NCI-H82 treated with DMSO at 0.1 percent for 48 hours (cell line): ENCODE results near the gene EHF.
"Not testable (repeated sequence)": the region's sequence is repeated elsewhere in the genome, so short reads cannot be mapped to it uniquely, and the experiment has no call there.

Source experiments
- DNase-seq: peaks from one replicate; lab custom pipeline; 2025; ENCODE audit not compliant: unreplicated experiment; lab: John Stamatoyannopoulos, UW

The EHF gene

DNA sequence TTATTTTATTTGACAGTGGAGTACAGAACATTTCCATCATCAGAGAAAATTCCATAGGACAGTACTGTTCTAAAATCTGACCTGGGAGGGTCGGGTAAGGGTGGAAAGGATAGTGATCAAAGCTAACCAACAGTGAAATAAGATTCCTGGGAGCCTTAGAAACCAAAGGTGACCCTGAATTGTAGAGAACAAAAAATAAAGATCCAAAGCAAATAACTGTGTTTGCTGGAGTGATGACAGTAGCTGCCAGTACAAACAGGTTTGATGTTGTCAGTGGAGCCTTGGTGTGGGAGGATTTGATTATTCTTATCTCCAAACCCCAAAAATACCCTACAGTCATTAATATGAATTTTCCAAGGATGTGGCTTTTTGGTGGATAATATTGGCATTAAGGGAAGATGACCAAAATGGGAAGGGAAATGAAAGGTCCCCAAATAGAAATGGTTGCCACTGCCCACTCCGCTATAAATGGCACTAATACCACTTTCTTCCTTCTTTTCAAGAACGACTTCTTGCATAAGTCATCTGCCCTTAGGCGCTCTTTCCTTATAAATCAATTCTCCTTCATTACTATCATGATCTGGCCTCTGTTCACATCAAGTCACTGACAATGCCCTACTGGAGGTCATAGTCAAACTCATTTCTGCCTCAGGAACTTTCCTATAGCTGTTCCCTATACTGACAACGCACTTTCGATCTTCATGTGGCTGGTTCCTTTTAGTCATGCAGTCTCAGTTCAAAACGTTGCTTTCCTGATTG, 44.4 kb downstream of the EHF start:
- DNase-seq = no peak

GRCh38 chr11:34667810-34668582, 47.1 kb downstream of the EHF start:
- no peak for DNase-seq

DNA sequence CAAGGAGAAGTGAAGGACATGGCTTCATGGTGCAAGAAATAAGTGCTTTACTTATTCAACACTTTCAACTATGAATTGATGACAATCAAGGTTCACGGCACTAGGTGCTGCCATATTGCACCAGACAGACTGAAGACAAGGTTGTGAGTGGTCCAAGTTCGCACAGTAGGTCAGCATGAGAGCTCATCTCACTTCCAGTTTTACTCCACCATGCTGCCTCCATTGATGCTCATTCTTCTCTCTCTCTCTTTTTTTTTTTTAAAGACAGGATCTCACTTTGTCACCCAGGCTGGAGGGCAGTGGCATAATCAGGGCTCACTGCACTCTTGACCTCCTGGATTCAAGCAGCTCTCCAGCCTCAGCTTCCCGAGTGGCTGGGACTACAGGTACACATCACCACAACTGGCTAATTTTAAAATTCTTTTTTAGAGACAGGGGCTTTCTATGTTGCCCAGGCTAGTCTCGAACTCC, 47.7 kb downstream of the EHF start:
- DNase-seq = no peak

- no peak for DNase-seq
Observed at GRCh38 chr11:34669458-34669857, 48.6 kb downstream of the EHF start.

- no peak for DNase-seq
Observed at GRCh38 chr11:34671117-34671516, 50.2 kb downstream of the EHF start.

GRCh38 chr11:34671946-34672345, 51.1 kb downstream of the EHF start:
- no peak for DNase-seq

DNA sequence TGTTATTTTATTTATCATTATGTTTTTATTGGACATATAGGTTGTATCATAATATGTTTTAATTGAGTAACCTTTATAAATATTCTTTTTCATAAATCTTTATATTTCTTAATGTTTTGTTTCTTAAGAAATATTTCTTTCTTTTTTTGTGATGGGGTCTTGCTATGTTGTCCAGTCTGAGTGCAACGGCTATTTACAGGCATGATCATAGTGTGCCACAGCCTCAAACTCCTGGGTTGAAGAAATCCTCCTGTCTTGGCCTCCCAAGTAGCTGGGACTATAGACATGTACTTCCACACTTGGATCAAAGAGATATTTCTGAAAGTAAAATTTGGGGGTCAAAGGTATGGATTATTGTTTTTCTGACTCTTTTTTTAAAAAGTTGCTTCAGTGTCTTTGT, 53.1 kb downstream of the EHF start:
- no peak for DNase-seq

GRCh38 chr11:34676227-34676626, 55.3 kb downstream of the EHF start:
- no peak for DNase-seq

GRCh38 chr11:34679681-34680080, 58.8 kb downstream of the EHF start:
- no peak for DNase-seq

GRCh38 chr11:34680206-34680605, 59.3 kb downstream of the EHF start:
- no peak for DNase-seq

DNA sequence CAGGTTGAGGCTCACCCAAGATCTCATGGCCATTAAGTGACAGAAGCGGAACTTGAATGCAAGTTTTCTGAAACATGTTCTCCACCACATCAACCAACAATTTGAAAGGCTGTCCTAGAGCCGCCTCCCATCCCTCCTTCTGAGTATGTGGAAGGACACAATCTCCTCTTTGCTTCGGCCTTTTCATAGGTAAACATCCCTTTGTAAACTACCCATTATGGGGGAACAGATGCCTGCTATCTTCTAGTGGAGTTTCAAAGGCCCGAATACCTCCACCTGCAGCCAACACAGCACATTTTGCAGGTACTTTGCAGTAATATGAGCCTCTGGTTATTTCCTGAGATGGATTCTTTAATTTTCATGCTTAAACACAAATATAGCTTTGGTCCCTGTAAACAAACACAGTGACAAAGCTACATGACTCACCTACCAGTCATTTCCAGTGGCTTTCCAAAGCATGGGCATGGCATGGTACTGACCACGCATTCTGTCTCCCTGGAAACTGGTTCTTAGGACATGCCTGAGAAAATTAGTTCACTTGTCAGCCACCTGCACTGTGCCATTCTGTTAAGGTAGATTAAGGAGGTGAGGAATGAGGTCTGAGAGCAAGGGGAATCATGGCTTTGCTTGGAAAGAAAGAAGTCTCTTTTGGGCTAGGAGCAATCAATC, 60.2 kb downstream of the EHF start:
- DNase-seq = no peak

GRCh38 chr11:34682825-34683224, 61.9 kb downstream of the EHF start:
- DNase-seq = no peak

GRCh38 chr11:34683396-34683795, 62.5 kb downstream of the EHF start:
- no peak for DNase-seq

DNA sequence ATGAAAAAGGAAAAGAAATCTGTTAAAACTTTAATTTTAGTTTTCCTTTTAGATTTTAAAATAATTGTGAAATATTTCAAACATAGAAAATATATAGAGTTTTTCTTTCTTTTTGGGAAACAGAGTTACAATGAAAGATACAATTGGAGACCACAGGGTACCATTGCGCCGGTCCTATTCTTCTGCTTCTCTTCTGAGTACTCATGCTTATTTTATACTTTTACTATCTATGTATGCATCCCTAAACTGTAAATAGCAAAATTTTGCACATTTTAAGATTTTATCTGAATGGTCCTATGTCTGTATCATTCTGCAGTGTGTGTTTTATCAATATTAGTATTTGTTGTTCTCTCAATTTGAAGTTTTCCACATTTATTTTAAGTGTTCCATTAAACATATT, 65.0 kb downstream of the EHF start:
- DNase-seq = no peak

- not testable (repeated sequence) for DNase-seq
Observed at GRCh38 chr11:34692299-34692698, 71.4 kb downstream of the EHF start.

DNA sequence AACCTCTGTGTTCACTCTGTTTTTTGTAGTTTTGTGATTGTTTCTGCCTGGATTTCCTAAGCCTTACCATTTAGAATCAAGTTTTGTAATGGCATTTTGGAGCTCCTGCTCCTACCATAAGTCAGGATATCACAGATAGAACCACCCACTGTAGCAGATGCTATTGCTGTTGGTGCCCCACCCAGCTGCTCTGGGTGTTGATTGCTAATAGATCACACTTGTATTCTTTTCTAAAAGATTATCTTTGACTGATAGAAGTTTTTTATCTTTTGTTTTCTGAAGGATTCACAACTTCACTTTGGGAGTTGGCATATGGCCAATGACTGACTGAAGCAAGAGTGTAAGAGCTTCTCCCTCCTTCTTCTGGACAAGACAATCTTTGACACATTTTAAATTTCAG, 76.0 kb downstream of the EHF start:
- DNase-seq = no peak

- DNase-seq = no peak
Observed at GRCh38 chr11:34706709-34707461, 86.0 kb downstream of the EHF start.

DNA sequence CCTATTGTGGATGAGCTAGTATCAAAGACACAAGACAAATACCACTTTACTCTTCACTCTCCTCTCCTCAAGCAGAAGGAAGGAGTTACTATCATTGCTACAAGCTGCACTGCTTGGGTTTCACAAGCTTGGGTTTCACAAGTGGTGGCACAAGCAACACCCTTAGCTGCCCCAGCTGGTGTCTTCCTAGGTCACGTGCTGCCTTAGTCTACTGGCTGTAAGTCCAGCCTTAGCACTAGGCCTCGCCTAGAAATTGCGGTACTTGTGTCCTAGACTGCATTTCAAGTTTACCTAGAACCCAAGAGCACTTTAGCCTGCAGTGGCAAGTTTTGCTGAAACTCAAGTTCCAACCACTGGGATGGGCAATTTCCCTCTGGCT, 86.6 kb downstream of the EHF start:
- no peak for DNase-seq
